Left ventricle myocardium inferior (tissue), 1 donor: ENCODE results near the gene ITSN2. TPM values are rescaled to one million over a fixed set of nuclear protein-coding genes. Genes with fewer than 3 reads are reported as not detected.

Source experiments
- DNase-seq: peaks from one replicate; pipeline ENCODE4 v3.0.0-alpha.2; 2020
- H3K27ac ChIP-seq: fragments of 200-600 bp; replicated peaks from 2 replicates; pipeline ENCODE4 v1.8.0; 2021
- H3K27me3 ChIP-seq: fragments of 200-600 bp; 2 replicates; pipeline ENCODE4 v1.8.0; 2021; ENCODE audit warnings: low read depth
- H3K36me3 ChIP-seq: fragments of 200-600 bp; 2 replicates; pipeline ENCODE4 v1.8.0; 2021
- H3K4me1 ChIP-seq: fragments of 200-600 bp; 2 replicates; pipeline ENCODE4 v1.8.0; 2021
- H3K4me3 ChIP-seq: fragments of 200-600 bp; 2 replicates; pipeline ENCODE4 v1.8.0; 2021; ENCODE audit warnings: mild to moderate bottlenecking, moderate library complexity
- H3K9me3 ChIP-seq: fragments of 200-600 bp; replicated peaks from 2 replicates; pipeline ENCODE4 v1.8.0; 2021
- intact Hi-C: fragments of 100-400 bp; cut with micrococcal nuclease; formaldehyde crosslinking; loops from one replicate; pipeline ENCODE4 v1.11.0; 2022
- total RNA-seq: library from RNA; stranded (reverse); fragmentation: NEBNext Ultra II Directional; extraction: Animal tissue kit (Norgen Biotek cat#: 25700); gene quantifications from one replicate; pipeline ENCODE4 v1.2.1, GENCODE V29; 2021
- TF ChIP-seq, protein P1 (sequence below): fragments of 200-600 bp; IDR thresholded peaks from 2 replicates; pipeline ENCODE4 v1.8.0; 2021; ENCODE audit warnings: antibody characterized with exemption, mild to moderate bottlenecking, borderline replicate concordance
- donor health status: DM: no; HTN: yes; CAD: no; lungs with severe emphysema.

The ITSN2 gene
- total RNA-seq, 1 donor from 2014 or later, result 24.4 TPM

GRCh38 chr2:24350826-24351626, 9.3 kb downstream of the ITSN2 start:
- intact Hi-C loops, result no loop called here
- no peak for DNase-seq
- Histone ChIP-seq H3K4me3 (no peak overlapping the region), H3K27me3 (no peaks in the 10 kb centered on the region), H3K9me3 (no peaks in the 10 kb centered on the region), H3K4me1 (peaks cover 81% of the 10 kb centered on the region), H3K27ac (peak overlapping the region; percentile 59), H3K36me3 (no peaks in the 10 kb centered on the region)
- TF ChIP-seq, protein P1, sequence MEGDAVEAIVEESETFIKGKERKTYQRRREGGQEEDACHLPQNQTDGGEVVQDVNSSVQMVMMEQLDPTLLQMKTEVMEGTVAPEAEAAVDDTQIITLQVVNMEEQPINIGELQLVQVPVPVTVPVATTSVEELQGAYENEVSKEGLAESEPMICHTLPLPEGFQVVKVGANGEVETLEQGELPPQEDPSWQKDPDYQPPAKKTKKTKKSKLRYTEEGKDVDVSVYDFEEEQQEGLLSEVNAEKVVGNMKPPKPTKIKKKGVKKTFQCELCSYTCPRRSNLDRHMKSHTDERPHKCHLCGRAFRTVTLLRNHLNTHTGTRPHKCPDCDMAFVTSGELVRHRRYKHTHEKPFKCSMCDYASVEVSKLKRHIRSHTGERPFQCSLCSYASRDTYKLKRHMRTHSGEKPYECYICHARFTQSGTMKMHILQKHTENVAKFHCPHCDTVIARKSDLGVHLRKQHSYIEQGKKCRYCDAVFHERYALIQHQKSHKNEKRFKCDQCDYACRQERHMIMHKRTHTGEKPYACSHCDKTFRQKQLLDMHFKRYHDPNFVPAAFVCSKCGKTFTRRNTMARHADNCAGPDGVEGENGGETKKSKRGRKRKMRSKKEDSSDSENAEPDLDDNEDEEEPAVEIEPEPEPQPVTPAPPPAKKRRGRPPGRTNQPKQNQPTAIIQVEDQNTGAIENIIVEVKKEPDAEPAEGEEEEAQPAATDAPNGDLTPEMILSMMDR, result no peak

GRCh38 chr2:24349097-24349496, 11.2 kb downstream of the ITSN2 start:
- Histone ChIP-seq H3K27ac (no peak overlapping the region), H3K9me3 (no peaks in the 10 kb centered on the region), H3K36me3 (no peaks in the 10 kb centered on the region), H3K27me3 (no peaks in the 10 kb centered on the region), H3K4me3 (no peak overlapping the region), H3K4me1 (peaks cover 84% of the 10 kb centered on the region)
- TF ChIP-seq, protein P1, result no peak
- DNase-seq, result no peak
- intact Hi-C loops, result no loop called here

GRCh38 chr2:24345937-24346336, 14.4 kb downstream of the ITSN2 start:
- Histone ChIP-seq H3K27ac (no peak overlapping the region), H3K9me3 (no peaks in the 10 kb centered on the region), H3K4me1 (peaks cover 81% of the 10 kb centered on the region), H3K36me3 (no peaks in the 10 kb centered on the region), H3K27me3 (no peaks in the 10 kb centered on the region), H3K4me3 (no peak overlapping the region)
- intact Hi-C loops, result no loop called here
- TF ChIP-seq, protein P1, result no peak
- DNase-seq, result no peak

DNA sequence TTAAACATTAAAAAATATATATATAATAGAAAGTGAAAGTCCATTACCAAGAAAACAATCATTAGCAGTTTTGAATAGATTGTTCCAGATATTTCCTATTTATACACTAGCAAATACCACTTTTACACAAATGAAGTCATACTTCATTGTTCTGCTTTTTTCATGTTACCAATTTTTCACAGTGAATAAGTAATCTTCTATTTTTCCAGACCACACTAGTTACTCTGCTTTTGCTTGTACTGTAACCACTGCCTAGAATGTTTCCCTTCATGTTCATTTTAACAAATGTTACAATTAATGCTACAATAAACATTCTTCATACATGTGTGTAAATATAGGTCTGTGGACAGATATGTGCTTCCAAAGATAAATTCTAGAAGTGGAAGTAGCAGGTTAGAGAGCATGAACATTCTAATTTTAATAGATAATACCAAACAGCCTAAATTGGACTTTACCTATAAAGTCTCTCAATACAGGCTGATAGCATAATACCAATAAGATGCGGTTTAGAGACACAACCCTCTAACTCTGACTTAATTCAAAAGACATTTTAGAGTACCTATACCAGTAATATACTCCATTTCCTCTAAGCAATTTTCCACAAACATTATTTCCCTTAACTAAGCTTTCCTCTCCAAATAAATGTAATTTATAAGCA, 17.0 kb downstream of the ITSN2 start:
- intact Hi-C loops, result no loop called here
- peak overlapping the region; percentile 0 for H3K27ac ChIP-seq

DNA sequence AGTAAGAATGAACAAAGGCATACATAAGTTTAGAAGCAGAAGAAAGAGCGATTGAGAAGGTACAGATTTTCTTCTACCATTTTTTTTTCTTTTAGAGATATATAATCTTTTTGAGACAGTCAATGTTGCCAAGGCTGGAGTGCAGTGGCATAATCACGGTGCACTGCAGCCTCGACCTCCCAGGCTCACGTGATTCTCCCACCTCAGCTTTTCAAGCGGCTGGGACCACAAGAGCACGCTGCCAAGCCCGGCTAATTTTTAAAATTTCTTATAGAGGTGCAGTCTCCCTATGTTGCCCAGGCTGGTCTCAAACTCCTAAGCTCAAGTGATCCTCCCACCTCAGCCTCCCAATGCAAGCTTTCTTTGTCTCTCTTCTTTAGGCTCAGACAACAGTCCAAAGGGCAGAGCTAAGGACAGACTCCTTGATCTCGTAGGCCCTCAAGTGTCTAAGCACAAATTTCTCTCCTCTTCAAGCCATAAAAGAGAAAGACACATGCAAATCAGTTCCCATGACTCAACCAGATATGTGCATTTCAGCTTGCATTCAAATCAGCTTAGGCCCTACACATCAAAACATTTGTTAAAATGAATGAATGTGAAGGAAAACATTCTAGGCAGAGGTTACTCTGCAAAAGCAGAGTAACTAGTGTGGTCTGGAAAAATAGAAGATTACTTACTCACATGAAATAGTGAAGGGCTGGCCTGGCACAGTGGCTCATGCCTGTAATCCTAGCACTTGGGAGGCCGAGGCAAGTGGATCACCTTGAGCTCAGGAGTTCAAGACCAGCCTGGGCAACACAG, 18.0 kb downstream of the ITSN2 start:
- Histone ChIP-seq H3K9me3 (no peaks in the 10 kb centered on the region), H3K4me3 (no peak overlapping the region), H3K27me3 (no peaks in the 10 kb centered on the region), H3K27ac (peak overlapping the region; percentile 0), H3K36me3 (no peaks in the 10 kb centered on the region), H3K4me1 (peaks cover 81% of the 10 kb centered on the region)
- no peak for DNase-seq
- intact Hi-C loops, result no loop called here
- TF ChIP-seq, protein P1, result no peak

More for the DNA sequence above, 17.0 kb downstream of the ITSN2 start:
- no peaks in the 10 kb centered on the region for H3K9me3 ChIP-seq
- H3K36me3 ChIP-seq, result no peaks in the 10 kb centered on the region
- no peak overlapping the region for H3K4me3 ChIP-seq
- H3K27me3 ChIP-seq, result no peaks in the 10 kb centered on the region
- H3K4me1 ChIP-seq, result peaks cover 75% of the 10 kb centered on the region
- TF ChIP-seq, protein P1, result no peak
- DNase-seq, result no peak
